RWPE2 (cell line): Measurements from ENCODE around the gene GPR119.
"Not testable (repeated sequence)": the region's sequence is repeated elsewhere in the genome, so short reads cannot be mapped to it uniquely, and the experiment has no call there.

Experiments
- ATAC-seq: fragments of 200-7000 bp; cut with Tn5 transposase; 3 replicates; pipeline ENCODE4 v1.9.1; 2021; ENCODE audit warnings: low read depth
- DNase-seq: peaks from one replicate; pipeline ENCODE4 v3.0.0-alpha.2; 2020; ENCODE audit warnings: low spot score
- H3K27ac ChIP-seq: fragments of 450-650 bp; 2 replicates; pipeline ENCODE4 v1.5.1; 2017; ENCODE audit warnings: mild to moderate bottlenecking; ENCODE audit not compliant: poor library complexity, severe bottlenecking
- H3K27me3 ChIP-seq: fragments of 250-450 bp; sonication (Bioruptor Pico); 2 replicates; pipeline ENCODE4 v1.5.1; 2021; ENCODE audit warnings: mild to moderate bottlenecking, moderate library complexity; ENCODE audit not compliant: insufficient read depth, poor library complexity, severe bottlenecking
- H3K36me3 ChIP-seq: fragments of 250-450 bp; sonication (Bioruptor Pico); 2 replicates; pipeline ENCODE4 v1.5.1; 2020; ENCODE audit warnings: low read depth, mild to moderate bottlenecking, moderate library complexity
- H3K4me1 ChIP-seq: fragments of 250-450 bp; sonication (Bioruptor Pico); 2 replicates; pipeline ENCODE4 v1.5.1; 2021; ENCODE audit warnings: mild to moderate bottlenecking, moderate library complexity; ENCODE audit not compliant: insufficient read depth, poor library complexity, severe bottlenecking
- H3K4me3 ChIP-seq: fragments of 250-450 bp; sonication (Bioruptor Pico); 2 replicates; pipeline ENCODE4 v1.5.1; 2021; ENCODE audit warnings: mild to moderate bottlenecking, moderate library complexity; ENCODE audit not compliant: severe bottlenecking
- H3K9me3 ChIP-seq: fragments of 250-450 bp; sonication (Bioruptor Pico); 2 replicates; pipeline ENCODE4 v1.5.1; 2021; ENCODE audit warnings: mild to moderate bottlenecking, moderate library complexity; ENCODE audit not compliant: severe bottlenecking
- TF ChIP-seq, protein P1 (sequence below): fragments of 450-650 bp; IDR thresholded peaks from one replicate; pipeline ENCODE4 v1.5.1; 2017; ENCODE audit warnings: mild to moderate bottlenecking, moderate library complexity; ENCODE audit not compliant: poor library complexity, severe bottlenecking

Gene GPR119

GRCh38 chrX:130343411-130343810, 42.1 kb downstream of the GPR119 start:
- ATAC-seq = no peak
- no peak overlapping the region for H3K4me3 ChIP-seq
- H3K27ac ChIP-seq = no peak overlapping the region
- H3K9me3 ChIP-seq = no peaks in the 10 kb centered on the region
- no peak for DNase-seq
- H3K36me3 ChIP-seq = no peaks in the 10 kb centered on the region
- TF ChIP-seq, protein P1, sequence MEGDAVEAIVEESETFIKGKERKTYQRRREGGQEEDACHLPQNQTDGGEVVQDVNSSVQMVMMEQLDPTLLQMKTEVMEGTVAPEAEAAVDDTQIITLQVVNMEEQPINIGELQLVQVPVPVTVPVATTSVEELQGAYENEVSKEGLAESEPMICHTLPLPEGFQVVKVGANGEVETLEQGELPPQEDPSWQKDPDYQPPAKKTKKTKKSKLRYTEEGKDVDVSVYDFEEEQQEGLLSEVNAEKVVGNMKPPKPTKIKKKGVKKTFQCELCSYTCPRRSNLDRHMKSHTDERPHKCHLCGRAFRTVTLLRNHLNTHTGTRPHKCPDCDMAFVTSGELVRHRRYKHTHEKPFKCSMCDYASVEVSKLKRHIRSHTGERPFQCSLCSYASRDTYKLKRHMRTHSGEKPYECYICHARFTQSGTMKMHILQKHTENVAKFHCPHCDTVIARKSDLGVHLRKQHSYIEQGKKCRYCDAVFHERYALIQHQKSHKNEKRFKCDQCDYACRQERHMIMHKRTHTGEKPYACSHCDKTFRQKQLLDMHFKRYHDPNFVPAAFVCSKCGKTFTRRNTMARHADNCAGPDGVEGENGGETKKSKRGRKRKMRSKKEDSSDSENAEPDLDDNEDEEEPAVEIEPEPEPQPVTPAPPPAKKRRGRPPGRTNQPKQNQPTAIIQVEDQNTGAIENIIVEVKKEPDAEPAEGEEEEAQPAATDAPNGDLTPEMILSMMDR = no peak
- no peaks in the 10 kb centered on the region for H3K4me1 ChIP-seq
- H3K27me3 ChIP-seq = no peaks in the 10 kb centered on the region

DNA sequence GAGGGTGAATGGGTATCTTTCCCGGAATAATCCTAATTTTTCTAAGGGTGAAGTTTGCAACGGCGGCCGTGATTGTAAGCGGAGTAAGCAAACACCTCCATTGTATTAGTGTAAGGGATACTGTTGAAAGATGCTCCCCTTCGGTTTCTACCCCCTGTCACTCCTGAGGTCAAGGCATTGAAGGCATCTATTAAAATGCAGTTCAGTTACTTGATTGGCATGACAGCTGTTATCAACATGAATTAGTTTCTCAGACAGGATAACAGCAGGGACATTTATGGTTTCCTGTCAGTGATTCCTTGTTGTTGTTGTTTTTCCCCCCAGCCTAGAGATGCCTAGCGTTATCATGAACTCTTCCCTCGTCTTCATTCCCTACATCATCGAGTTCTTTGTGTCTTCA, 45.2 kb downstream of the GPR119 start:
- TF ChIP-seq, protein P1 = no peak
- H3K4me1 ChIP-seq = no peaks in the 10 kb centered on the region
- ATAC-seq = no peak
- H3K4me3 ChIP-seq = peak overlapping the region; percentile 68
- no peaks in the 10 kb centered on the region for H3K9me3 ChIP-seq
- DNase-seq = no peak
- no peak overlapping the region for H3K27ac ChIP-seq
- H3K36me3 ChIP-seq = no peaks in the 10 kb centered on the region
- no peaks in the 10 kb centered on the region for H3K27me3 ChIP-seq

GRCh38 chrX:130339408-130340222, 45.9 kb downstream of the GPR119 start, which contains the start of gene SLC25A14:
Gene SLC25A14 (plus strand): TSS chrX:130339919. CDS start chrX:130340279, 360 bp downstream.
- Histone ChIP-seq H3K9me3 (no peaks in the 10 kb centered on the region), H3K4me1 (no peaks in the 10 kb centered on the region), H3K27me3 (no peaks in the 10 kb centered on the region), H3K4me3 (peak within 1 kb of the TSS; percentile 68), H3K36me3 (no peaks in the 10 kb centered on the region), H3K27ac (peak within 1 kb of the TSS; percentile 10)
- peak; percentile 95 for ATAC-seq
- DNase-seq = peak; percentile 71
- TF ChIP-seq, protein P1 = no peak

DNA sequence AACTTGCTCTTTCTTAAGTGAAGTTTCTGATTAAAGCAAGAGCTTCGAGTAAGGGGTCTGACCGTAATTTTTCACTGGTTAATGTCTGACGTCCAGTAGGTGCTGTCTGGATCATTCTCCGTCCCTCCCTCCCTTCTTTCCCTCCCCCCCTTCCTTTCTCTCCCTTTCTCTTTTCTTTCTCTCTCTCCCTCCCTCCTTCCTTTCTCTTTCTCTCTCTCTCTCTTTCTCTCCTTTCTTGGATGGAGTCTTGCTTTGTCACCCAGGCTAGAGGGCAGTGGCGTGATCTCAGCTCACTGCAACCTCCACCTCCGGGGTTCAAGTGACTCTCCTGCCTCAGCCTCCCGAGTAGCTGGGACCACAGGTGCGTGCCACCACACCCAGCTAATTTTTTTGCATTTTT, 46.6 kb downstream of the GPR119 start:
- not testable (repeated sequence) for H3K4me1 ChIP-seq, H3K27me3 ChIP-seq, ATAC-seq, DNase-seq, H3K9me3 ChIP-seq, H3K36me3 ChIP-seq, H3K27ac ChIP-seq
- H3K4me3 ChIP-seq = peak overlapping the region; percentile 68

DNA sequence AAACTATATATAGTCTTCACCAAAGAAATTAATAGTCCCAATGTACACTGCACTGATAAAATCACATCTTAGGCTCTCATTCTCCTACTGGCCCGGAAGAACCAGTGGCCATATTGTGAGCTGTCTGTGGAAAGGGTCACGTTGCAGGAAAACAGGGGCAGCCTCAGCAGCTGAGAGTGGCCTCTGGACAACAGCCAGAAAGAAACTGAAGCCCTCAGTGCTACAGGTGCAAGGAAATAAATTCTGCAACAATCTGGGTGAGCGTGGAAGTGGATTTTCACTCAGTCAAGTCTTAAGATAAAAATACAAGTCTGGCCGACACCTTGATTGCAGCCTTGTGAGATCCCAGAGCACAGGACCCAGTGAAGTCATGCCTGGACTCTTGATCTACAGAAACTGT, 48.9 kb downstream of the GPR119 start:
- Histone ChIP-seq H3K4me1 (no peaks in the 10 kb centered on the region), H3K4me3 (no peak overlapping the region), H3K27me3 (no peaks in the 10 kb centered on the region), H3K9me3 (no peaks in the 10 kb centered on the region), H3K36me3 (no peaks in the 10 kb centered on the region), H3K27ac (no peak overlapping the region)
- no peak for ATAC-seq
- DNase-seq = no peak
- TF ChIP-seq, protein P1 = no peak
